NCI-H1092 (cell line): ENCODE results near the gene ERF.

Experiments used
- DNase-seq: peaks from one replicate; lab custom pipeline; 2025; lab: John Stamatoyannopoulos, UW

Gene ERF

GRCh38 chr19:42254850-42255765, at the start of gene ERF:
Gene ERF (minus strand): TSS chr19:42255128. CDS start chr19:42254999, 129 bp downstream.
- peak; percentile 36 for DNase-seq

DNA sequence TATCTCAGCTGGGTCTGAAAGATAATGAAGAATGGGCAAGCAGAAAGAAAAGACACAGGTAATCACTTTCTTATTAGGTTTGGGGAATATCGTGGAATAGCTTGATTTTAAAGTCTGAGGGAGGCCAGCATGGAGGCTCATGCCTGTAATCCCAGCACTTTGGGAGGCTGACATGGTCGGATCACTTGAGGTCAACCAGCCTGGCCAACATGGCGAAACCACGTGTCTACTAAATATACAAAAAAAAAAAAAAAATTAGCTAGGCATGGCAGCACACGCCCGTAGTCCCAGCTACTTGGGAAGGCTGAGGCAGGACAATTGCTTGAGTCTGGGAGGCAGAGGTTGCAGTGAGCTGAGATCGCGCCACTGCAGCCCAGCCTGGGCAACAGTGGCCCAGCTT, 48.9 kb upstream of the ERF start:
- DNase-seq, result no peak

- no peak for DNase-seq
Observed at GRCh38 chr19:42303101-42303464, 48.2 kb upstream of the ERF start.

DNA sequence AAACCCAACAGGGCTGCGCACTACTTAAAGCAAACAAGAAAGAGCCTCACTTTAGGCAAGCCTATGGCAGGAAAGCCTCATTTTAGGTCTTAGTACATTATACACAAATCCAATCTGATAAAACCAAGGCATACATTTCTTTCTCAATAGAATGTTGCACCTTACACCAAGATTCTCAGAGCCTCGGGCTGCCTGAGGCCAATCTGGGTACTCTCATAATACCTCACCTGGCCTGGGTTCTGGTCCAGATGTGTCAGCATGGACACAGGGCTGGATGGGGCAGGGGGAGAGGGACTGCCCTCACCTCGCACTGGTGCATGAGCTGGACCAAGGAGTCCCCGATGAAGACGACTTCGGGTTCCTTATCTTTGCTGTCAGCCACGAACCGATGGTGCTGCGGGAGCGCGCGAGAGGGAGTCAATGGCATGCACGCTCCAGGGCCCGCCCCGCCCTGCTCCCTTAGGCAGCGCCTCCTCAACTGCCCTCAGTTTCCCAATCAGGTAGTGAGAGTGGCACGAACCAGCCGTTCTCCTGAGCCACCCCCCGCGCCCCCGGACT, 46.8 kb upstream of the ERF start, which contains the start of gene PRR19:
TSS of gene PRR19 (plus strand) at position 487 of the 558 bp plus-strand sequence. CDS start 7,453 bp downstream, outside the sequence.
- DNase-seq, result no peak

DNA sequence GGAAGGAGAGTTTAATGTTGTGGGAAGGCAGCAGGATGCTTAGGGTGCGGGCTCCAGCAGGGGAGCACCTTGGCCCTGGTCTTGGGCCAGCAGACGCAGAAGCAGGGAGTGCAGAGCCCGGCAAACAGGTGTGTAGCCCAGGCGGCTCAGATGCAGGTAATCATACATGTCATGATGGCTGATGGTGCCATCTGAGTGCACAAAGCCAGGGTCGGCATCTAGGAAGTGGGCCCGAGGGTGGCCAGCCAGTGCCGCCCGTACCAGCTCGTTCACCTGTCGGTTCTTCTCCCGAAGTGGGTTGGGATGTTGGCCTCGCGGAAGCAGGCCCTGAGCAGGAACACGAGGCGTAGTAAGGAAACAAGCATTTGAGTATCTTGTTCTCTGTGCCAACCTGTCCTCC, 42.1 kb upstream of the ERF start:
- DNase-seq, result no peak

GRCh38 chr19:42295831-42296525, 41.0 kb upstream of the ERF start:
- peak; percentile 49 for DNase-seq

GRCh38 chr19:42295342-42295741, 40.4 kb upstream of the ERF start:
- no peak for DNase-seq

- no peak for DNase-seq
Observed at GRCh38 chr19:42294471-42295137, 39.7 kb upstream of the ERF start.

DNA sequence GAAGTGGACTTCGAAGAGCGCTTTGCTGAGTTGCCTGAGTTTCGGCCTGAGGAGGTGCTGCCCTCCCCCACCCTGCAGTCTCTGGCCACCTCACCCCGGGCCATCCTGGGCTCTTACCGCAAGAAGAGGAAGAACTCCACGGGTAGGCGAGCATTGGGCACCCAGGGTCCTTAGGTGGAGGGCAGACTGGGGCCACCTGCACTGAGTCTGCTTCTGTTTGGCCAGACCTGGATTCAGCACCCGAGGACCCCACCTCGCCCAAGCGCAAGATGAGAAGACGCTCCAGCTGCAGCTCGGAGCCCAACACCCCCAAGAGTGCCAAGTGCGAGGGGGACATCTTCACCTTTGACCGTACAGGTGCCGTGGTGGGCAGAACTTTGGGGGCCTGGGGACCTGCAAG, 39.0 kb upstream of the ERF start:
- DNase-seq, result no peak

DNA sequence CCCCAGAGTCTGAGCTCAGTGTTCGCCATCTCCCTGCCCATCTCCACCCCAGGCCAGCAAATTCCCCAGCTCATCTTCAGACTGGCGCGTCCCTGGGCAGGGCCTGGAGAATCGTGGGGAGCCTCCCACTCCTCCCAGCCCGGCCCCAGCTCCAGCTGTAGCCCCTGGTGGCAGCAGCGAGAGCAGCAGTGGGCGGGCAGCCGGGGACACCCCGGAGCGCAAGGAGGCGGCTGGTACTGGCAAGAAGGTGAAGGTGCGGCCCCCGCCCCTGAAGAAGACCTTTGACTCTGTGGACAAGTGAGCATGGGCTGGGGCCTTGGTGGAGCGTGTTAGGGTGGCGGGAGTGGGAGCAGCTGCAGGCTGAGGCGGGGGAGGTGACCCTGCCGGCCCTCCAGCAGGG, 38.6 kb upstream of the ERF start:
- no peak for DNase-seq

GRCh38 chr19:42292963-42293362, 38.0 kb upstream of the ERF start:
- no peak for DNase-seq

GRCh38 chr19:42292042-42292960, 37.4 kb upstream of the ERF start:
- DNase-seq, result no peak

DNA sequence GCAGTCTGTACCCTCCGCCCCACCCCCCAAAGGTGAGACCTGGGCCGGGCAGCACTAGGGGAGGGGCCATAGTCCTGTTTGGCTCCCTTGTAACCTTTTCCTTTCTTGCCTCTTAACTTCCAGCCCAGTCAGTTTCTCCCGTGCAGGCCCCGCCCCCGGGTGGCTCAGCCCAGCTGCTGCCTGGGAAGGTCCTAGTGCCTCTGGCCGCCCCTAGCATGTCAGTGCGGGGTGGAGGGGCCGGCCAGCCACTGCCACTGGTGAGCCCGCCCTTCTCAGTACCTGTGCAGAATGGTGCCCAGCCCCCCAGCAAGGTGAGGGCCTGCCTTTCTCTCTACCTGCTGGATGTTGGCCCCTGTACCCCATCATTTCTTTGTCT, 36.5 kb upstream of the ERF start:
- no peak for DNase-seq

DNA sequence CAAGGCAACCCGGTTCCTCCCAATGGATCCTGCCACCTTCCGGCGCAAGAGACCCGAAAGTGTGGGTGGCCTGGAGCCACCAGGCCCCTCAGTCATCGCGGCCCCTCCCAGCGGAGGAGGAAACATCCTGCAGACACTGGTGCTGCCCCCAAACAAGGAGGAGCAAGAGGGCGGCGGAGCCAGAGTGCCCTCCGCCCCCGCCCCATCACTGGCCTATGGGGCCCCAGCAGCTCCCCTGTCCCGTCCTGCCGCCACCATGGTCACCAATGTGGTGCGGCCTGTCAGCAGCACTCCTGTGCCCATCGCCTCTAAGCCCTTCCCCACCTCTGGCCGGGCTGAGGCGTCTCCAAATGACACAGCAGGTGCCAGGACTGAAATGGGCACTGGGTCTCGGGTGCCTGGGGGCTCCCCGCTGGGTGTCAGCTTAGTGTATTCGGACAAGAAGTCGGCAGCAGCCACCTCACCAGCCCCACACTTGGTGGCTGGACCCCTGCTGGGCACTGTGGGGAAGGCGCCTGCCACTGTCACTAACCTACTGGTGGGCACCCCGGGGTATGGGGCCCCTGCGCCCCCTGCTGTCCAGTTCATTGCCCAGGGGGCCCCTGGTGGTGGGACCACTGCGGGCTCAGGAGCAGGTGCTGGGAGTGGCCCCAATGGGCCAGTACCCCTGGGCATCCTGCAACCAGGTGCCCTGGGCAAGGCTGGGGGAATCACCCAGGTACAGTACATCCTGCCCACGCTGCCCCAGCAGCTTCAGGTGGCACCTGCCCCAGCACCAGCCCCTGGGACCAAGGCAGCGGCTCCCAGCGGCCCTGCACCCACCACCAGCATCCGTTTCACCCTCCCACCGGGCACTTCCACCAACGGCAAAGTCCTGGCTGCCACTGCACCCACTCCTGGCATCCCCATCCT, 35.9 kb upstream of the ERF start:
- no peak for DNase-seq

GRCh38 chr19:42290136-42290522, 35.2 kb upstream of the ERF start:
- DNase-seq, result no peak

DNA sequence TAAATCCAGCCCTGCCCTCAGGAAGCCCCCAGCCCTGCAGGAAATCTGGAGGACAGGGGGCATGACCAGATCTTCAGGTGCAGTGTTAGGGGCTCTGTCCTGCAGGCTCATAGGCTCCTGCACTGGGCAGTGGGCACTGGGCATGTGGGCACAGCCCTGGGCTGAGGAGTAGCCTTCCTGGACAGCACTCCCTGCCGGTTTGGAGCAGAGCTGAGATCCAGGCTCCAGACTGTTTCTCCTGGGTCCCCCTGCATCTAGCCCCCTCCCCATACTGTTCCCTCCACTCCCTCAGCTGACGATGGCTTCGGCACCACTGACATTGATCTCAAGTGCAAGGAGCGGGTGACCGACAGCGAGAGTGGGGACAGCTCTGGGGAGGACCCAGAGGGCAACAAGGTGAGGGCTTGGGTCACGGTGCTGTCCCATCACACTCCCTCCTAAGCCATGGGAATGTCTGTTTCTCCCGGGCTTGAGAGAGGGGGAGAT, 34.7 kb upstream of the ERF start:
- no peak for DNase-seq

GRCh38 chr19:42288881-42289555, 34.1 kb upstream of the ERF start:
- no peak for DNase-seq

DNA sequence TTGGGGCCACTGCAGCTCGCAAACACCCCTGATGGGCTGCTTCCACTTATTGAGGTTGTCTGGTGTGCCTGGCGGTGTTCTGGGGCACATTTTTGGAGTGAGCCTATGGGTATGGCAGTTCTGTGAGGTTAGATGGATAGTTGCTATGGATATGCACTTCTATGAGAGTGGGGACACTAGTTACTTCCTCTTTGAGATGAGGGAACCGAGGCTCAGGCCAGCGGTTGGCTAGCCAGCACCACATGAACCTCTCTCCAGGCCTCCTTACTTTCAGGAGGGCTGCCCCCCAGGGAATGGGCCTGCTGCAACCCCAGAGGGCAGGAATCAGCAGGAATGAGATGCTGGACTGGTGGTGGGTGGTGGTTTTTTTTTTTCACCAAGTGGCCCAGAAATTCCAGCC, 33.5 kb upstream of the ERF start:
- DNase-seq, result no peak

DNA sequence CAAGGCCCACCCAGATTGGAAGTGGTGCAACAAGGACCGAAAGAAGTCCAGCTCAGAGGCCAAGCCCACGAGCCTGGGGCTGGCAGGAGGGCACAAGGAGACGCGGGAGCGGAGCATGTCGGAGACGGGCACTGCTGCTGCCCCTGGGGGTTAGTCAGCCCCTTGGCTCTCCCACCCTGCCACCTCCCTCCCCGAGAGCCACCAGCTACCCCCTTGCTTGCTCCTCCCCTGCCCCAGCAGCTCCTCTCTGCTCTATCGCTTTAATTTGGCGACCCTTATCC, 32.8 kb upstream of the ERF start:
- DNase-seq, result no peak
